Gastrocnemius medialis (tissue), 4 donors: ENCODE results near the gene SORBS1.

Experiments used
- CTCF ChIP-seq, 5 experiments: fragments of 450-650 bp in 3 of 5; fragments of 200-600 bp in 2 of 5; sonication (generic) in 2 of 5; IDR thresholded peaks in 4 of 5; conservative IDR thresholded peaks in 1 of 5; 1 replicate in 4 of 5; 2 replicates in 1 of 5; pipeline ENCODE4 v1.5.1; 2016 to 2019; ENCODE audit warnings: antibody characterized with exemption in 5 of 5, mild to moderate bottlenecking in 3 of 5, moderate library complexity in 3 of 5
- POLR2A ChIP-seq, 2 donors: fragments of 450-650 bp; IDR thresholded peaks; one replicate each; pipeline ENCODE4 v1.6.1; 2017; ENCODE audit warnings: antibody characterized with exemption in 2 of 2, mild to moderate bottlenecking in 2 of 2, moderate library complexity in 2 of 2

DNA sequence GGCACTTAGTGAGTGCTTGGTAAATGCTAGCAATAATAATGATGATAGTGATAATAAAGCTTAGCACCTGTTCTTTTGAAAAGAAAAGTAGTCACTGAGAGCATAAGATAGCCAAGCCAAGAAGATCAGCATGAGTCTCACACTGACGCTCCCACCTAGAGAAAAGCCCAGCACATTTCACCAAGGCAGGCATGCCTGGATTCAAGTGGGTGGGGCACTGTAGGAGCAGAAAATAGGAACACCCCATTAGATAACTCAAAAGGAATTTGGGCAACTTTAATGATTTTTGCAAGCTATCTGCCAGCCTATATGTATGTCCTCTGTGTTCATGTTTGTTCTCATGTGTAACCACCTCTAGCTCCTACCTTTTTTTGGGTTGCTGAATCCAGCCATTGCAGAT, 18.1 kb upstream of the SORBS1 start:
- TF ChIP-seq CTCF (IDR thresholded peaks at IDR 0.05 in 4 of 5, conservative IDR thresholded peaks at IDR 0.05 in 1 of 5) (no peak), POLR2A (IDR thresholded peaks at IDR 0.05) (no peak)
